ENCODE results near the gene RNH1.
A peak's percentile ranks its signal among the peaks of the same experiment; 100 is the strongest.
"Not testable (repeated sequence)": the region's sequence is repeated elsewhere in the genome, so short reads cannot be mapped to it uniquely, and the experiment has no call there.

The RNH1 gene

DNA sequence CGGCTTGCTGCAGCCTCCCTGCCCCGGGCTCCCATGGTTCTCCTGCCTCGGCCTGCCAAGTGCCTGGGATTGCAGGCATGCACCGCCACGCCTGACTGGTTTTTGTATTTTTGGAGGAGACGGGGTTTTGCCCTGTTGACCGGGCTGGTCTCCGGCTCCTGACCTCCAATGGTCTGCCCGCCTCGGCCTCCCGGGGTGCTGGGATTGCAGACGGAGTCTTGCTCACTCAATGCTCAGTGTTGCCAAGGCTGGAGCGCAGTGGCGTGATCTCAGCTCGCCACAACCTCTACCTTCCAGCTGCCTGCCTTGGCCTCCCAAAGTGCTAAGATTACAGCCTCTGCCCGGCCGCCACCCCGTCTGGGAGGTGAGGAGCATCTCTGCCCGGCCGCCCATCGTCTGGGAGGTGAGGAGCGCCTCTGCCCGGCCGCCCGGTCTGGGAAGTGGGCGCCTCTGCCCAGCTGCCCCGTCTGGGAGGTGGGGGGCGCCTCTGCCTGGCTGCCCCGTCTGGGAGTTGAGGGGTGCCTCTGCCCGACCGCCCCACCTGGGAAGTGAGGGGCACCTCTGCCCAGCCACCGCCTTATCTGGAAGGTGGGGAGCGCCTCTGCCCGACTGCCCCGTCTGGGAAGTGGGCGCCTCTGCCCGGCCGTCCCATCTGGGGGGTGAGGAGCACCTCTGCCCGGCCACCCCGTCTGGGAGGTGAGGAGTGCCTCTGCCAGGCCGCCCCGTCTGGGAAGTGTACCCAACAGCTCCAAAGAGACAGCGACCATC lies 10.1 kb upstream of the RNH1 start:
- not testable (repeated sequence) for DNase-seq

DNA sequence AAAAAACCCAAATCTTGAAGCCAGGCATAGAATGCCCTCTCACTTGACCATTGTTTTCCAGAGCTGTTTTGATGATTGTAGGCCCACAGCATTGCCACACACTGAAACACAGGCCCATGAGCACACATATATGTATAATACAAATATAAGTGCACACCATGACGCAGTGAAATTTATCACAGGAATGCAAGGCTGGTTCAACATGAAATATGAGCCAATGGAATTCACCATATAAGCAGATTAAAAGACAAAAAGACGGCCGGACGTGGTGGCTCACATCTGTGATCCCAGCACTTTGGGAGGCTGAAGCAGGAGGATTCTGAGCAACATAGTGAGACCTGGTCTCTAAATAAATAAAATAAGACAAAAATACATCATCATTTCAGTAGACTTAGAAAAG lies 9.4 kb upstream of the RNH1 start:
- DNase-seq: no peak

DNA sequence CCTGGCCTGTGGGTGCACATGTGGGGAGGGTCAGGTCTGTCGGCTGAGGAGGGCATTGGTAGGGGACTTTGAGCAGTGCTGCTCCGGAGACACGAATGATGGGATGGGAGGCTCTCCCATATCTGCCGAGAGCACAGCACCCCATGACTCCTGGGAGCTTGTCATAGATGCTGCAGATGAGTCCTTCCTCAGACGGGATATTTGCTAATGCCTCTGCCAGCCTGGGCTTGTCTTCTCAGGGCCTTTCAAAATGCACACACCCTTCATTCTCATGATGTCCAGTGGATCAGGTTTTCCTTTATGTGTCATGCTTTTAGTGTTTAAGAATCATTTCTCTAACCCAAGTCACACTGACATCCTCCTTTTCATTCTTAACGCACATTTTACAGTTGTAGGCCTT lies 8.1 kb upstream of the RNH1 start:
- DNase-seq: no peak

DNA sequence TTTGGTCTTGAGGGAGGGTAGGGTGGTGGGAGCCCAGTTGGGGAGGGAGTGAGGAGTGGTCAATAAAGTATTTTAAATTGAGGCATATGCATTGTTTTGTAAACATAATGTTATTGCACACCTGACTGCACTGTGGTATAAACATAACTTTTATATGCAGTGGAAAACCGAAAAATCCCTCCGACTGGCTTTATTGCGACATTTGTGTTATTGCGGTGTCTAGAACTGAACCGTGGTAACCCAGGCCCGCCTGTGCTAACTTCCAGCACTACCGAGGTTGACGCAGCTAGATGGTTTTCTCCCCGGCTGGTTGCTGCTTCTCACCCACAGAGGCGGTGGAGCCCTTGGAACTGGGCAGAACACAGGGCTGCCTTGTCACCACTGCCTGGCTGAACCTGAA lies 7.6 kb upstream of the RNH1 start:
- no peak for DNase-seq

DNA sequence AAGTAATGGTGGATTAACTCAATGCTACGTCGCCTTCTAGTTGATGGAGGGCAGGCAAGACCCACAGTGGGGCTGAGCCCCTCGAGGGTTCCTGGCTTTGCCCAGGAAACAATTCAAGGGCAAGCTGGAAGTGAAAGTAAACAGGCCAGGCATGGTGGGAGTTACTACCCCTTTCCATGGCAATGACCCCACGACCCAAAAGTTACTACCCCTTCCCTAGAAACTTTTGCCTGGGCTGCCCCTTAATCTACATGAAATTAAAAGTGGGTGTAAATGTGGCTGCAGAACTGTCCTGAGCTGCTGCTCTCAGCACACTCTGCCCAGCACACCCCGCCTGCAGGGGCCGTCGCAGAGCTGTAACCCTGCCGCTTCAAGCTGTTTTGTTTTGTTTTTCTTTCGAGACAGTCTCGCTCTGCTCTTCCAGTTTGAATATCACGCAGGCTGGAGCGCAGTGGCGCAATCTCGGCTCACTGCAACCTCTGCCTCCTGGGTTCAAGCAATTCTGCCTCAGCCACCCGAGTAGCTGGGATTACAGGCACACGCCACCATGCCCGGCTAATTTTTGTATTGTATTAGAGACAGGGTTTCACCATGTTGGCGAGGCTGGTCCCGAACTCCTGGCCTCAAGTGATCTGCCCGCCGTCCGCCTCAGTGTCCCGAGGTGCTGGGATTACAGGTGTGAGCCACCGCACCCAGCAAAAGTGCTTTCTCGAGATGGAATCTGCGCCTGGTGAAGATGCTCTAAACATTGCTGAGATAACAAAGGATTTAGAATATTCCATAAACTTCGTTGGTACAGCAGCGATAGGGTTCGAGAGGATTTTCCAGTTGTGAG lies 5.9 kb upstream of the RNH1 start:
- no peak for DNase-seq

DNA sequence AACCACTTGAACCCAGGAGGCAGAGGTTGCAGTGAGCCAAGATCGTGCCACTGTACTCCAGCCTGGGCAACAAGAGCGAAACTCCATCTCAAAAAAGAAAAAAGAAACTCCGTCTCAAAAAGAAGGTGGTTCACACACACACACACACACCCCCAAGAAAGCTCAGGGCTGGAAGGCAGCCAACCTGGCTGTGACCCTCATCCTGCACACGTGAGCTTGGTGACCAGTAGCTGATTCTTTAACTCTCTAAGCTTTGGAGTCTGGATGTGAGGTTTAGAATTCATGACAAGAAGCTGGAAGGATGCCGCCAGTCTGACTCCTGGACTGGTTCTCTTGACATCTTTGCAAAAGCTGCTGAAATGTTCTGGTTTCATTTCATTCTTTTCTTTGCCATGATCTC lies 1.9 kb upstream of the RNH1 start:
- no peak for DNase-seq

DNA sequence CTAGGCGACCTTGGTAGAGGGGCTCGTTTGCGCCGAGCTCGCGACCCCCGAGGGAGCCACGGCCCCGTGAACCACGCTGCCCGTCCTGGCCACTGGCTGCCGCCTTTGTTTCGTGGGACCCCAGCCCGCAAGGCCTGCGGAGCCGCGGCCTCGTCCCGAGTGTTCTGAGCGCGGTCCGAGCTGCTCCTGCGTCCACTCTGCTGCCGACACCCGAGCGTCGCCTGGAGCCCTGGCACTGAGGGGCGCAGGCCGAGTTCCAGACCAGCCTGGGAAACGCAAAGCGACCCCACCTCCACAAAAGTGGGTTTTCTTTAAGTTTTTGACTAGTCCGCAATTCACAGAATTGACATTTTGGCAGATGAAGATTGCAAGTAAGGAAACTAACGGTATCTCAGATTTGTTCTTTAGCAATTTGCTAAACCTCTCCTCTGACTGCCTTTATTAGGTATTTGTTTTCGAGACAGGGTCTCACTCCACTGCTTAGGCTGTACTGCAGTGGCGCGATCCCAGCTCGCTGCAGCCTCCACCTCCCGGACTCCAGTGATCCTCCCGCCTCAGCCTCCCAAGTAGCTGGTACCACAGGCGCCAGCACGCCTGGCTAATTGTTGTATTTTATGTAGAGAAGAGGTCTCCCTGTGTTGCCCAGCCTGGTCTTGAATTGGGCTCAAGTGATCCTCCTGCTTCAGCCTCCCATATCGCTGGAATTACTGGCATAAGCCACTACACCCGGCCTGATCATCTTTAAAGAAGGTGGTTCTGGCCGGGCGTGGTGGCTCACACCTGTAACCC lies 879 bp upstream of the RNH1 start:
- DNase-seq: no peak

DNA sequence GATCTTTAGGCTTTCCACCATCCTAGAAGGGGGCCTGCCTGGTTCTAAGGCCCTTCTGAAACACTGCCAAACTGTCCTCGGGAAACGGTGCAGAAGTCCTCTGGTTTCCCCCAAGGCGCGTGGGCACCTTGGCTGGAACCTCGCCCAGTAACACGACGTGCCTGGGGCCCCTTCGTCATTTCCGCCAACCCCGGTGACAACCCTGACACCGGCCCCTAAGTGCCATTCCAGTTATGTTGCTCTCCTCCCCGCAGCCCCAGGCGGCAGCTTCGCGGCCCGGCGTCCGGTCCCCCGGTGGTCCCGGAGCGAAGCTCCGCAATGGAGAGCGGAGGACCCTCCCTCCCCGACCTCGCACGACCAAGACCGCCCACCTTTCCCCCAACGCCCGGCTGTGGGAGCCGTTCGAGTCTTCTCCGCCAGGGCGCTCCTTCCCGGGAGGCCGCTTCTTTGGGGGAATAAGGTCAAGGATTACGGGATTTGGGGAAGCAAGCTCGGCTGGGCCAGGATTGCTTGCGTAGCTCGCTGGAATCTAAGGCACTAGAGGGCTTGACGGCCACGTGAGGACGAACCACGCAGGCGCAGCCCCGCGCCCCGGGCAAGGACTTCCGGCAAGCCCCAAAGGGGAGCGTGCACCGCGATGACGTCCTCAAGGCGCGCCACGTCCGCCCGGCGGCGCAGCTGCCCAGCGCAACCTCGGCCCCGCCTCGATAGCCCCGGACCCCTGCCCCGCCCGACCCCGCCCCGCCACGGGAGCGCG lies 626 bp downstream of the RNH1 start:
- DNase-seq: peak; percentile 95 to 98

DNA sequence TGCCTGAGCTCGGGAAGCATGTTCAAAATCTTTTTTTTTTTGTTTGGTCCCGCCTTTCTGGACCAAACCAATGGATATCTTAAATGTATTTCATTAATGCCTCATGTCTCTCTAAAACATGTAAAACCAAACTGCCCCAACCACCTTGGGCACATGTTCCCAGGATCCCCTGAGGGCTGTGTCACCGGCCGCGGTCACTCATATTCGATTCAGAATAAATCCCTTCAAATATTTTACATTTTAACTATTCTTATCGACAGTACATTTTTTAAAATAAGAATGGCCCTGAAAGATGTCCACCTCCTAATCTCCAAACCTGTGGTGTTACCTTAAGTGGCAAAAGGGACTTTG lies 2.1 kb downstream of the RNH1 start:
- DNase-seq: no peak

DNA sequence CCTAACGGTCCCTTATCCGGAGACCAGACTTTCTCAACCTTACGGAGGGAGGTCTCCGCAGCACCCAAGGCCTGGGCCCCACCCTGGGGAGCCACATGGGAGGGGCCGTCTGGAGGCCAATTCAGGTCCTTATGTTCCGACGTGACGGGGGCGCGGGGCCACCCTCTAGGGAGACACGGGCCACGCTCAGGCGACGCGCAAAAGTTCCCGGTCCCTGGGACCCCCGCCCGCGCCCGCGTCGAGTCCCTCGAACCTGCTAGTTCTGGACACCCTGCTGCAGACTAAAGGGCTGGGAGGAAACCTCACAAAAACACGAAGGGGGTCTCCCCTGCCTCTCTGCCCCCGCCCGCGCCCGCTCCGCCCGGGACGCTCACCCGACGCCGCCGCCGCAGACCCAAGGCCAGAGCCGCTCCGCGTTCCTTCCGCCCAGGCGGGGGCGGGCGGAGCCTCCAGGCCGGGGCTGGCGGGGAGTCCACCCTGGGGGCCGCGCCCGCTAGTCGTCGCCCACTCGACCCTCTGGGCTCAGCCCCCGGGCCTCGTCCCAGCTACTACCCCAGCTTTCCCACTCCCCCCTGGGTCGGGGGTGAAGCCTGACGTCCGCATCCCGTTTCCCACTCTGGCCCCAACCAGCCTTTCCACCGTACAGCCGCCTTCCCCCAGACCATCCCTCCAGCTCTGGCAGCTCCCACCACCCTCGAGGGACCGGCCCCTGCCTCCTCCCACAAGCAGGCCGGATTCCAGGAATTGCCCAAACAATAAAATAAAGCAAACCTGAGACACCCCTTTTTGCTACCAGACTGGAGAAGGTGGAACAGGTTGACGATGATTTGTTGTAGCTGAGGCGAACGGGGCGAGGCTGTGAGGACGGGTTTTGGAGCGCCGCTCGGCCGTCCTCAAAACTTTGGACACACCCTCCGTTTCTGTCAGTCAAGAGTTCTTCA lies 2.7 kb downstream of the RNH1 start:
- DNase-seq: no peak

DNA sequence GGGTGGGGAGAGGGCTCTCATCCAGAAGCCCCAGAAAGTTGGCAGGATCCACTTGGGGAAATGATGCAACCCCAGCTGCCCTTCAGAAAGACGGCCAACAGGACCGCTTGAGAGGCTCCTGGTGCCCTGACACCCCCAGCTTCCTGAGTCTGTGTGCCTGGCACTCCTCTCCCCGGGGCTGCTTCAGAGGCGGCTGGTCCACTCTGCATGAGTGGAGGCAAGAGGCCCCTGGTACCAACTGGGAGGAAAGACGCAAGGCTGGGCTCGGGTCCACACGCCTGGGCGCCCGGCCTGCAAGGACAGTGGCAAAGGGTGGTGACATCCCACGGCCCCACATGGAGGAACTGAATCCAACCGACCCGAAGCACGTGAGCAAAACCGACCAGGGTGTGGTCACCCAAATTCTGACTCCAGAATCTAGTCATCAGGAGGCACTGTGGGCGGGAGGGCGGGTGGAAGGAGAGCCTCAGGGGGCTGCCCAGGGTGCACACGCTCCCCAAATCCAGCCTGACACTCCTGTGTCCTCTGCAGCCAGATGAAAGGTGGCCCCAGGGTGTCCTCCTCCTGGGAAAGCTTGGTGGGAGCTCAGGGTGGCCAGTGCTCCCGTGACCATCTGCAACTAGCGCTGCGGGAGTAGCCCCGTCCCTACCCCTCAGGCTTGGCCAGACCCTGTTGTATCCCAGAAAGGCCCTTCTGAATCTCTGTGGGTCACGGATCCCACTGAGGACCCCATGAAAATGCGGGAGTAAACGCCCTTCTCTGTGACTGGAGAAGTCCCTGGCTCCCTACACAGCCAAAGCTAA lies 3.7 kb downstream of the RNH1 start:
- no peak for DNase-seq

DNA sequence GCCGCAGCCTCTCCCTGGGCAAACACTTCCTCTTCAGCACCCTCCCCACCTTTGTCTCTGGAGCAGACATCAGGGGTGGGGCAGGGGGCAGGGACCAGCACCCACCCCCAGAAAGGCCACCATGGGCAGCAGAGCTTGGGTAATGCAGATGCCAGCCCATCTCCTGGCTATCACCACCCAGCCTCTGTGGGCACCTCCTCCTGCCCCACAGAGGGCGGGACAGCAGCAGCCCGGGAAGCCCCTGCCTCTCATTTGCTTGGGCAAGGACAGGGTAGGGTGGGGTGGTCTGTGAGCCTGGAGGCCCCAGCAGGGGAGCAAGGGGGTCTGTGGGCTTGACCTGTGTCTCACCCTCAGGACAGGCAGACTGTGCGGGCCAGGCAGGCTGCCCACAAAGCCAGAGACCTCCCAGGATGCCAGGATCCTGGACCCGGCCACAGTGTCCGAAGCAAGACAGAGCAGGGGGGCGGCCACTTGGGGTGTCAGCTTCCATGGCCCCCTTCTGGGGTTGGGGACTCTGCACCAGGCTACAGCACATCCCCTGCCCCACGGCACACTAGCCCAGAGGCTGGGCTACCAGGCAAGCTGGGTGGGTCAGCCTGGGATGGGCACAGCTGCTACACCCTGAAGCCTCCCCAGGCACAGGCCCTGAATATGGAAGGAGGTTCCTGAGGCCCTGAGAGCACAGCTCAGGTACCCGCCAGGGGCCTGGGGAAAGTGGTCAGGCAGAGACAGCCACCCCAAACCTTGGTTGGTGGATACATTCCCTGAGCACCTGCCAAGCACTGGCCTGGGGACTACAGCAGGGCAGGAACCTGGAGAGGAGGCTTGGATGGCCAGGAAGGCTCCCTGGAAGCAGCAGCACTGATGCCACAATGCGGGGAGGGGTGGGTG lies 4.5 kb downstream of the RNH1 start:
- no peak for DNase-seq

DNA sequence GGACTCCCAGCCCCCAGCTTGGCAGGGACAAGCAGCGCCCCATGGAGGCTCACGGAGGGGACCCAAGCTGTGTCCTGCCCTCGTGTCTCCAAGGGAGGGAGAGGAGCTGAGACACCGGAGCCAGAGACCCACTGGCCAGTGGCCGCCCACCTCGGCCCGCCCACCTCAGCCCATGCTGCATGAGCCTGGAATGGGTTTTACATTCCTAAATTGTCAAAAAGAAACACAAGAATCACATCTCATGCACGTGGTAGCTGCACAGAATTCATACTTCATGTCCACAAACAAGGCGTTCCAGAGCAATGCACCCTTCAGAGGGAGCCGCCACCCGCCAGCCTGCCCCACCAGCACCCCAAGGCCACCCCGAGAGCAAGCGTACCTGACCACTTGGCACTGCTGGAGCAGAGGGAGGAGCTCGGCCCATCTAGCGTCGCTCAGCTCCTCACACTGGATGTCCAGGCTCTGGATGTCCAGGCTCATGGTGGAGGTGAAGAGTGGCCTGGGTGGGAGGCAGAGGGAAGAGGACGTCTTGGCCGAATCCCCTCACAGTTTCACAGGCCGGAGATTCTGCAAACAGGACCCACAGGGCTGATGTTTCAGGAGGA lies 5.3 kb downstream of the RNH1 start:
- no peak for DNase-seq

DNA sequence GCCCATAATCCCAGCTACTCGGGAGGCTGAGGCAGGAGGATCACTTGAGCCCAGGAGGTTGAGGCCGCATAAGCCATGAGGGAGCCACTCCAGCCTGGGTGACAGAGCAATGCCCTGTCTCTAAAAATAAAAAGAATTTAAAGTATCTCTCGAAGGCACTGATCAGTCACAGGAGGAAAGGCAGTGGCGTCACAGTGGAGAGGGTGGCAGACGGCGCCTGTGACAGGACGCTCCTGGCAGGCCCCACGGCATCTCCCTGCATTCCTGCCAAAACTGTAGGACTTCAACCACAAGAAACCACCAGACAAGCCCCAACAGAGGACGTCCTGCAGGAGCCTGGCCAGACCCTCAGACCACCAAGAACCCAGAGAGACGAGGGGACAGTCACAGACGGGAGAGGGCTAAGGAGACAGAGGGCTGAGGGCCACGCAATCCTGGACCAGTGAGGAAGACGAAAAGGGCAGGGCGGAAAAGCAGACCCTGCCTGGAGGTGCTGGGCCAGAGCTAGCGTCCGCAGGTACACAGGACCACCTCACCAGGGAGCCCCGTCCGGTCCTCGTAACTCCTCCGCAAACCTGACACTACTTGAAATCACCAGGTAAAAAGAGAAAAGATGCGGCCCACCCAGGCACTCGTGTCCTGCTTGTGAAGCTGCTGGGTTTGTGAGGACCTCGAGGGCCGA lies 5.9 kb downstream of the RNH1 start:
- no peak for DNase-seq

DNA sequence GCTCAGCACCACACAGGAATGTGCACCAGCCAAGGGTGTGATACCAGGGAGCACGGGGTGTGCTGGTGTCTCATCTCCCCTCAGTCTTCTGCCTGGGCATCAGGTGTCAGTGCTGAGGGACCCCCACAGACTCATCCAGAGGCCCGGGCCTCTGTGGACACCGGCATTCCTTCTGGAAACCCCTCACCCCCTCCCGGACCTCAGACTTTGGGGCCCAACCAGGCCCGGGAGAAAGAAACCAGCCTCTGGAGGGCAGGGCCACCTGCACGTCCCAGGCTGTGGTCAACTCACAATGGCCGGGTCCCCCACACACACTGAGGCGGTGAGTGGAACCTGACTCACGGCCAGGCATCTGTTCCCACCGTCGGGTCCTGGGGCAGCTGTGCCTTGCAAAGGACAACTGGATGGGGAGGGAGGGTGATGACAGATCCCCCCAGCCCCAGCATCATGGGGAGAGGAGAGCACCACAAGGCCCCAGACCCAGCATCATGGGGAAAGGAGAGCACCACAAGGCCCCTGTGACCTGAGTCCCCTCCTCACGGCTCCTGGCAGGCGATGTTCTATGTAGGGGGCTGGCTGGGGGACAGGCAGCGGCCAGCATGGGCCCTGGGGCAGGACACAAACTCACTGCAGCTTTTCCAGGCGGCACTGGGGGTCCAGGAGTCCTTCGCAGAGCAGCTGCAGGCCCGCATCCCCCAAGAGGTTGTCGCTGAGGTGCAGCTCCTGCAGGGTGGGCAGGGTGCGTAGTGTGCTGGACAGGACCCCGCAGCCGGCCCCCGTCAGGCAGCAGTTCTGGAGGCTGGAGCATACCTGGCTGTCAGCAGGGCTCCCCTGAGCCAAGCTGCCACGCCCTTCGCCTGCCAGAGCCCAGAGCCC lies 7.6 kb downstream of the RNH1 start:
- DNase-seq: no peak

DNA sequence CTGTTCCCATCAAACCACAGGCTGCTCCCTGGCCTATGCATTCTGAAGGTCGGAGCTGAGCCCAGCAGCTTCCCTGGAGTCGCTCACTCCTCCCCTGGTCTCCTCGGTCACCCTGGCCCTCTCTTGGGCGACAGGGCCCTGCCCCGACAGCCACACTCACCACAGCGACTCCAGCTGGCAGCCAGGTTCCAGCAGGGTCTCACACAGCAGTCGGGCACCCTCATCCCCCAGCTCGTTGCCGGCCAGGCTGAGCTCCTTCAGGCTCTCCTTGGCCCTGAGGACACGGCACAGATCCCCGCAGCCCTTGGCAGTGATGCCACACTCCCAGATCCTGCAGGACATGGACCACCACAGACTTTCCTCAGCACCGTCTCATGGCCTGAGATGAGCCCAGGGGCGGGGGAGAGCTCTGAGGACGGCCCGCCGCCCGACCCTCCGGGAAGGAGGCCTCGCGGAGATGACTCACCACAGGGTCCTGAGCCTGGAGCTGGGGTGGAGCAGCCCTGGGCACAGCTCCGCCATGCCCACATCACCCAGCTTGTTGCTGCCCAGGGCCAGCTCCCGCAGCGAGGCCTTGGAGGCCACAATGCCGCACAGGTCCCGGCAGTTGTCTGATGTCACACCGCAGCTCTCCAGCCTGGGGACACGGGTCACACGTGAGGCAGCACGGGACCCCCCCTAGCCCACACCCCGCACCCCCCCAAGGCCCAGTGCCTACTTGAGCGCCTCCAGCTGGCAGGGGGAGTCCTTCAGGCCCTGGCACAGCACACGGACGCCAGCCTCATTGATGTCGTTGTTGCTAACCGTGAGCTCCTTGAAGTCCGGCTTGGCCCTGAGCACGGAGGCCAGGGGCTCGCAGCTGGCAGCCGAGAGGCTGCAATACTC lies 8.5 kb downstream of the RNH1 start:
- DNase-seq: no peak

Data from NCI-H446 (cell line).